Psoas muscle (tissue), 8 donors: ENCODE results near the gene PCID2. TPM values are rescaled to one million over a fixed set of nuclear protein-coding genes. Genes with fewer than 3 reads are reported as not detected.

Source experiments
- ATAC-seq, 4 donors: fragments of 200-7000 bp; cut with Tn5 transposase; one replicate each; pipeline ENCODE4 v1.9.1; 2020; ENCODE audit warnings: moderate library complexity in 3 of 4, mild to moderate bottlenecking in 2 of 4
- DNase-seq, 2 donors: peaks; one replicate each; pipeline ENCODE4 v3.0.0-alpha.2; 2020
- H3K27ac ChIP-seq: fragments of 200-600 bp; one replicate; pipeline ENCODE4 v1.8.0; 2022
- H3K27me3 ChIP-seq, 3 donors: fragments of 200-600 bp in 1 of 3; one replicate each; pipeline versions ENCODE4 v1.6.1 to v1.8.0; 2013 to 2022; ENCODE audit warnings: low read length in 2 of 3, mild to moderate bottlenecking in 2 of 3, moderate library complexity in 1 of 3; ENCODE audit not compliant: insufficient read depth in 3 of 3
- H3K36me3 ChIP-seq, 2 donors: fragments of 200-600 bp in 1 of 2; one replicate each; pipeline versions ENCODE4 v1.6.1 to v1.8.0; 2013 to 2022; ENCODE audit warnings: low read depth in 1 of 2, mild to moderate bottlenecking in 1 of 2, moderate library complexity in 1 of 2; ENCODE audit not compliant: insufficient read depth in 1 of 2
- H3K4me1 ChIP-seq: fragments of 200-600 bp; one replicate; pipeline ENCODE4 v1.8.0; 2022
- H3K4me3 ChIP-seq: fragments of 200-600 bp; one replicate; pipeline ENCODE4 v1.8.0; 2022; ENCODE audit warnings: mild to moderate bottlenecking
- H3K9me3 ChIP-seq: fragments of 200-600 bp; one replicate; pipeline ENCODE4 v1.8.0; 2022
- CTCF ChIP-seq: fragments of 200-600 bp; IDR thresholded peaks from one replicate; pipeline ENCODE4 v1.8.0; 2022; ENCODE audit warnings: antibody characterized with exemption
- WGBS, 3 donors: extraction: QIAGEN DNeasy Blood & Tissue Kit; methylation state at CpG; one replicate each; pipeline versions ENCODE4 v1.1.6 to v1.1.7; 2013; 5-methylcytosine and 5-hydroxymethylcytosine counted together
- intact Hi-C, 2 donors: fragments of 100-400 bp; cut with DNase I; formaldehyde crosslinking; loops; one replicate each; pipeline versions ENCODE4 v1.11.0 to v1.14.2; 2022
- polyA plus RNA-seq, 3 donors: library from polyadenylated mRNA; stranded (reverse); fragments of 200-250 nt; gene quantifications; one replicate each; pipeline ENCODE4 v1.2.3, GENCODE V29; 2013
- total RNA-seq, 4 donors: library from RNA; stranded (reverse); fragmentation: NEBNext Ultra II Directional in 2 of 4; extraction: Animal tissue kit (Norgen Biotek cat#: 25700) in 2 of 4; gene quantifications; one replicate each; pipeline versions ENCODE4 v1.2.1 to v1.2.4, GENCODE V29; 2021 to 2023
- donor health status: healthy with polysubstance abuse.
- donor health status: DM: no; HTN: no; CAD: no; lungs with moderate emphysema.
- donor health status: Bipolar disorder and iron deficiency.
- donor health status: healthy.
- donor health status: DM: yes; HTN: yes; CAD: no.
- donor health status: DM: no; HTN: no; CAD: no.
- donor health status: DM: no; HTN: no; CAD: no.
- donor health status: DM: yes; HTN: yes; CAD: no.

PCID2 gene
- total and polyA plus RNA-seq, 7 donors: 19.9 to 37.1 (median 26.6) TPM

- Histone ChIP-seq H3K9me3 (no peaks in the 10 kb centered on the region), H3K27me3 (no peaks in the 10 kb centered on the region), H3K4me3 (no peak overlapping the region), H3K36me3 (peaks cover 9 to 90% of the 10 kb centered on the region in 2 donors), H3K27ac (no peak overlapping the region), H3K4me1 (no peaks in the 10 kb centered on the region)
- DNase-seq (no peak), ATAC-seq (no peak)
- WGBS, 3 donors: 89 to 91% (median 89%) methylated on average over 23 of the region's 23 CpGs
- TF ChIP-seq CTCF: no peak
- intact Hi-C loops: no loop called here
Observed at GRCh38 chr13:113187883-113188665, 20.4 kb downstream of the PCID2 start.

DNA sequence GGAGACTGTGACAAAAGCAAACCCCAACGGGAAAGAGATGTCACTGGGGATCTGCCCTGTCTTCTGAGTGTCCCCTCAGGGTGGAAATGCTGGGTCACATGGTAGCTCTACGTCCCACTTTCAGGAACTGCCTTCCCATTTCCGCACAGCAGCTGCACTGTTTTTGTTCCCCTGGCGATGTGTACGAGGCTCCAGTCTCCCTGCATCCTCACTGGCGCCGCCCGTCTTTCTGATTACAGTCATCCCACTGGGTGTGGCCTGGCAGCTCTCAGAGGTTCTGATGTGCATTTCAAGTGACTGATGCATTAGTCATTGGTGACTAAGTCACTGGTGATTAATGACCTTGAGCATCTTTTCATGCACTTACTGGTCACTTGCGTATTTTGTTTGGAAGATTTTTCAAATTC lies 21.2 kb downstream of the PCID2 start:
- H3K36me3 ChIP-seq: peaks cover 9 to 90% of the 10 kb centered on the region in 2 donors
- intact Hi-C loops: no loop called here
- H3K9me3 ChIP-seq: no peaks in the 10 kb centered on the region
- H3K27ac ChIP-seq: peak overlapping the region; percentile 52
- H3K27me3 ChIP-seq: no peaks in the 10 kb centered on the region
- peak; percentile 93 to 99 (median 98) for ATAC-seq
- no peak overlapping the region for H3K4me3 ChIP-seq
- no peak for TF ChIP-seq CTCF
- 51 to 67% (median 57%) methylated on average over 9 of the region's 9 CpGs for WGBS, 3 donors
- no peaks in the 10 kb centered on the region for H3K4me1 ChIP-seq
- peak; percentile 93 to 94 for DNase-seq

DNA sequence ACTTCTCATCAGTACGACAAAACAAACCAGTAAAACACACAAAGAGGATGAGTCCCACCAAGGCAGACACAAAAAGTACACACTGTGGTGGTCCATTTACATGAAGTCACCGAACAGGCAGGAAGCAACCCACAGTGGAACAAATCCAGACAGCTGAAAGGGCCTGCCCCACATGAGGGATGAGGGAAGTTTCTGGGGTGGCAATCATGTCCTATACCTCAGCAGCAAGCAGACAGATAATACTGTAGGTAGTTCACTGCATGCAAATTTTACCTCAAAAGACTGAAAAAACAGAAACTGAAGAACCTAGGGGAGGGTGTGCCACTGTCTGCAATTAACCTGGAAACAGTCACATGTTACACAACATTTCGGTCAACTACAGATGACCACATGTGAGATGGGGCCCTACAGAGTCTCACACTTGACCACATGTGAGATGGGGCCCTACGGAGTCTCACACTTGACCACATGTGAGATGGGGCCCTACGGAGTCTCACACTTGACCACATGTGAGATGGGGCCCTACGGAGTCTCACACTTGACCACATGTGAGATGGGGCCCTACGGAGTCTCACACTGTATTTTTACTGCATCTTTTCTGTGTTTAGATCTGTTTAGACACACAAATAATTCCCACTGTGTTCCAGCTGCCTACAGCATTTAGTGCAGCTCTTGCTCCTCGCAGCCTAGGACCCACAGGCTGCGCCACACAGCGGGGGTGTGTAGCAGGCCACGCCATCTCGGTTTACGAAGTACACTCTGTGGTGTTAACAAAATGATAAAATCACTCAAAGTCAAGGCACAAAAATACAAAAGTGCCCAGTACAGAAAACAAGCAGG lies 22.2 kb downstream of the PCID2 start:
- Histone ChIP-seq H3K4me3 (no peak overlapping the region), H3K27me3 (no peaks in the 10 kb centered on the region), H3K36me3 (peaks cover 12 to 90% of the 10 kb centered on the region in 2 donors), H3K27ac (peak overlapping the region; percentile 52), H3K4me1 (no peaks in the 10 kb centered on the region), H3K9me3 (no peaks in the 10 kb centered on the region)
- TF ChIP-seq CTCF: no peak
- ATAC-seq (no peak), DNase-seq (no peak)
- WGBS, 3 donors: 77 to 82% (median 81%) methylated on average over 12 to 13 of the region's 13 CpGs
- intact Hi-C loops: no loop called here

GRCh38 chr13:113184568-113185440 lies 23.7 kb downstream of the PCID2 start:
- no peaks in the 10 kb centered on the region for H3K4me1 ChIP-seq
- no peak for TF ChIP-seq CTCF
- ATAC-seq: no peak
- no peaks in the 10 kb centered on the region for H3K27me3 ChIP-seq
- intact Hi-C loops: no loop called here
- WGBS, 3 donors: 90 to 92% (median 91%) methylated on average over 22 of the region's 22 CpGs
- DNase-seq: no peak
- peaks cover 15 to 92% of the 10 kb centered on the region in 2 donors for H3K36me3 ChIP-seq
- no peak overlapping the region for H3K27ac ChIP-seq
- no peaks in the 10 kb centered on the region for H3K9me3 ChIP-seq
- no peak overlapping the region for H3K4me3 ChIP-seq
